H4 (cell line): ENCODE measurements around the gene RLN3. TPM values are rescaled to one million over a fixed set of nuclear protein-coding genes. Genes with fewer than 3 reads are reported as not detected.

ENCODE experiments used
- DNase-seq: peaks from one replicate; pipeline ENCODE4 v3.0.0-alpha.2; 2015; ENCODE audit warnings: low spot score
- total RNA-seq: library from RNA; depleted of rRNA; stranded (reverse); fragments of >200 nt; shearing (Covaris generic); gene quantifications from 2 replicates; pipeline ENCODE4 v1.2.3, GENCODE V29; 2014

The RLN3 gene
- total RNA-seq, 1 experiment from 2014 or later = not detected

GRCh38 chr19:14054099-14054498, 26.2 kb downstream of the RLN3 start:
- DNase-seq = no peak

- DNase-seq = no peak
These were observed 26.8 kb downstream of the RLN3 start for GRCh38 chr19:14054721-14055120.

GRCh38 chr19:14055396-14055795, 27.4 kb downstream of the RLN3 start:
- no peak for DNase-seq

- DNase-seq = no peak
These were observed 28.2 kb downstream of the RLN3 start for GRCh38 chr19:14056069-14056666.

- DNase-seq = no peak
These were observed 28.9 kb downstream of the RLN3 start for GRCh38 chr19:14056741-14057356.

- no peak for DNase-seq
These were observed 30.5 kb downstream of the RLN3 start for GRCh38 chr19:14058182-14059092.

GRCh38 chr19:14059093-14059480, 31.1 kb downstream of the RLN3 start:
- DNase-seq = no peak

- no peak for DNase-seq
These were observed 31.8 kb downstream of the RLN3 start for GRCh38 chr19:14059652-14060155.

GRCh38 chr19:14061081-14061749, 33.3 kb downstream of the RLN3 start:
- DNase-seq = no peak

GRCh38 chr19:14061751-14062557, 34.0 kb downstream of the RLN3 start, which contains the start of gene PALM3:
Gene PALM3 (minus strand): TSS chr19:14062076. CDS start chr19:14061980, 96 bp downstream.
- DNase-seq = no peak

GRCh38 chr19:14062558-14062855, 34.6 kb downstream of the RLN3 start:
- no peak for DNase-seq

- no peak for DNase-seq
These were observed 35.2 kb downstream of the RLN3 start for GRCh38 chr19:14063105-14063504.

GRCh38 chr19:14066134-14066533, 38.2 kb downstream of the RLN3 start:
- DNase-seq = no peak

- DNase-seq = no peak
These were observed 42.5 kb downstream of the RLN3 start for GRCh38 chr19:14070268-14071050.

- DNase-seq = no peak
These were observed 44.8 kb downstream of the RLN3 start, which contains the start of gene MISP3 for GRCh38 chr19:14072535-14073260. Gene MISP3 (plus strand): TSS chr19:14072786. CDS start chr19:14073310, 524 bp downstream.

- DNase-seq = peak; percentile 73
These were observed 45.4 kb downstream of the RLN3 start for GRCh38 chr19:14073261-14073924.

- DNase-seq = no peak
These were observed 46.2 kb downstream of the RLN3 start for GRCh38 chr19:14073925-14074838.

- DNase-seq = no peak
These were observed 50.5 kb downstream of the RLN3 start for GRCh38 chr19:14078411-14078810.
